Adipocyte (in vitro differentiated cells): ENCODE data around the gene TSBP1.
"Not testable (repeated sequence)": the region's sequence is repeated elsewhere in the genome, so short reads cannot be mapped to it uniquely, and the experiment has no call there.

ENCODE experiments used
- DNase-seq: peaks from one replicate; pipeline ENCODE4 v3.0.0-alpha.2; 2015; ENCODE audit warnings: low read depth
- H3K27me3 ChIP-seq: replicated peaks from 2 replicates; pipeline ENCODE4 v1.7.0; 2013; ENCODE audit warnings: mild to moderate bottlenecking, low read length, moderate library complexity; ENCODE audit not compliant: control insufficient read depth, insufficient read depth
- H3K36me3 ChIP-seq: 2 replicates; pipeline ENCODE4 v1.7.0; 2013; ENCODE audit warnings: low read length, mild to moderate bottlenecking, moderate library complexity; ENCODE audit not compliant: control insufficient read depth, insufficient read depth, severe bottlenecking
- H3K4me1 ChIP-seq: 2 replicates; pipeline ENCODE4 v1.7.0; 2013; ENCODE audit warnings: mild to moderate bottlenecking, low read length, moderate library complexity; ENCODE audit not compliant: control insufficient read depth, insufficient read depth
- H3K4me3 ChIP-seq: 2 replicates; pipeline ENCODE4 v1.7.0; 2013; ENCODE audit warnings: mild to moderate bottlenecking, low read length, moderate library complexity
- H3K9ac ChIP-seq: 2 replicates; pipeline ENCODE4 v1.7.0; 2013; ENCODE audit warnings: mild to moderate bottlenecking, low read length, moderate library complexity
- H3K9me3 ChIP-seq: 2 replicates; pipeline ENCODE4 v1.7.0; 2013; ENCODE audit warnings: mild to moderate bottlenecking, low read length, moderate library complexity; ENCODE audit not compliant: control insufficient read depth

TSBP1 gene

DNA sequence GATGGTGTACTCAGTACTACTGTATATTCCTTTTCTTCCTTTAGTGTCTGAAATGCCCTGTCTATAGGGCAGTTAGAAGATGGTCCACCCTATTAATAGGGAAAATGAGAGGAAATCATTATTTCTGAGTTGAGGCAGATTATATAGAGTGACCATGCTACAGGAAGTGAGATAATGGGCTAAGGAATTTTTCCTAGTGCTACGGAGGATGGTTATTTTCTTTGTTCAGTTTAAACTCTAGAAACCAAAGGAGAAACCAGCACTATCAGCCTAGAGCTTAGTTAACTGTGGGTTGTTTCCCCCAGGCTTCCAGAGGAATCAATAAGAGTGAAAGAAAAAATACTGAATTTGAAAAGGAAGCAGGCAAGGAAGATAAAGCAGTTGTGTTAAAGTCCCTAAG is 474 bp downstream of the TSBP1 start:
- Histone ChIP-seq H3K4me3 (no peak overlapping the region), H3K4me1 (no peaks in the 10 kb centered on the region), H3K36me3 (no peaks in the 10 kb centered on the region), H3K9me3 (no peaks in the 10 kb centered on the region), H3K27me3 (no peaks in the 10 kb centered on the region), H3K9ac (no peak overlapping the region)
- no peak for DNase-seq

DNA sequence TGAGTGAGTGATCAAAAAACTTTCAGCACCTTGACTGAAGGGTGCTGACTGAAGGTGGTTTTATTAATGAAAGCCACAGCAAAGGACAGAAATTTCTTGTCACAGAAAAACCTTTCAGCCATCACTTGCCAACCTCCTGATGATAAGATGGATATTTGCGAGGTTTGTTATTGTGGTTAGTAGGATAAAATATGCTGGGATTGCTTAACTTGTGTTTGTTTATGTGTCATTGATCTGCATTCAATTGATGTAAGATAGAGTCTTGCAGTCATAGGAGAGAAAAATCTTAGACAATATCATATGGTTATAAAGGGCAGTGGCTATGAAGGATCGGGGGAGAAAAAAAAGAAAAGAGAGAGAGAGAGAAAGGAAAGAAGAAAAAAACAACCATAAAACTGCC is 1.2 kb downstream of the TSBP1 start:
- Histone ChIP-seq H3K4me3 (no peak overlapping the region), H3K9me3 (no peaks in the 10 kb centered on the region), H3K36me3 (no peaks in the 10 kb centered on the region), H3K27me3 (no peaks in the 10 kb centered on the region), H3K4me1 (no peaks in the 10 kb centered on the region), H3K9ac (no peak overlapping the region)
- DNase-seq = no peak

DNA sequence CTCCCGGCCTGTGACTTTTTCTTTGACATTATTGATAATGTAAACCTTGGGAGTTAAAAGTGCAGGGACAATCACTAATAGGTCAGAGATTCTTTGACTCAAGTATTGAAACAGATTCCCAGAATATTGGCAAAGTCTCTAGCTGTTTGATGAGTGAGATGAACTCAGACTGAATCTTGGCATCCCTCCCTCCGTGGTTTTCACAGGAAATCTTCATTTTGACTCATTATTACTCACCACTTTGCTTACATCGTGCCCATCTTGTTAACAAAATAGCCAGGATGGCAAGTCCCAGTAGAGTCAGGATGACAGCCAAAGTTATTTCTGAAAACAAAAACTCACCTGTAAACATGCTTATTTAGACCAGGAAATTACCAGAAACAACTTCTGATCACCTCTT is 2.0 kb downstream of the TSBP1 start:
- H3K4me1 ChIP-seq = no peaks in the 10 kb centered on the region
- H3K4me3 ChIP-seq = no peak overlapping the region
- H3K27me3 ChIP-seq = no peaks in the 10 kb centered on the region
- DNase-seq = peak; percentile 22
- H3K9me3 ChIP-seq = no peaks in the 10 kb centered on the region
- H3K9ac ChIP-seq = no peak overlapping the region
- no peaks in the 10 kb centered on the region for H3K36me3 ChIP-seq

DNA sequence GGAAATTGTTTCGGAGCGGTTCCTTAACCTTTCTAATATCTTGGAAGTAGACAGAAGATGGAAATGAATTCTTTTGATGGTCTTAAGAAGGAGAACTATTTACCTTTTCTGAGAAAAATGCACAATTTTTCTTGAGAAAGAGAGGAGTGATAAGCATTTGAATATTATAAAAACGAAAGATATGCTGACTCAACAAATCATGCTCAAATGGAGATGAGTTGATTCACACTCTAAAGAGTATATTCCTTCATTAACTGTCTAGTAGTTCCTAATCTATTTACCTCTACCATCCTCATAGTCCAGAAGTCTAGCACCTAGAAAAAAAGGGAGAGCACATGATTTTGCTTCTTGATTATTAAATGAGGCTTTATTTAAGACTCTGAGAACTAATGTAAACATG is 4.1 kb downstream of the TSBP1 start:
- H3K9ac ChIP-seq = no peak overlapping the region
- no peaks in the 10 kb centered on the region for H3K36me3 ChIP-seq
- H3K4me1 ChIP-seq = no peaks in the 10 kb centered on the region
- no peak overlapping the region for H3K4me3 ChIP-seq
- H3K27me3 ChIP-seq = no peaks in the 10 kb centered on the region
- H3K9me3 ChIP-seq = no peaks in the 10 kb centered on the region
- no peak for DNase-seq

DNA sequence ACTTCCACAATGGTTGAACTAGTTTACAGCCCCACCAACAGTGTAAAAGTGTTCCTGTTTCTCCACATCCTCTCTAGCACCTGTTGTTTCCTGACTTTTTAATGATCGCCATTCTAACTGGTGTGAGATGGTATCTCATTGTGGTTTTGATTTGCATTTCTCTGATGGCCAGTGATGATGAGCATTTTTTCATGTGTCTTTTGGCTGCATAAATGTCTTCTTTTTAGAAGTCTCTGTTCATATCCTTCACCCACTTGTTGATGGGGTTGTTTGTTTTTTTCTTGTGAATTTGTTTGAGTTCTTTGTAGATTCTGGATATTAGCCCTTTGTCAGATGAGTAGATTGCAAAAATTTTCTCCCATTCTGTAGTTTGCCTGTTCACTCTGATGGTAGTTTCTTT is 12.5 kb downstream of the TSBP1 start:
- H3K36me3 ChIP-seq, H3K4me3 ChIP-seq, H3K9me3 ChIP-seq, H3K9ac ChIP-seq, DNase-seq, H3K4me1 ChIP-seq, H3K27me3 ChIP-seq: not testable (repeated sequence)

DNA sequence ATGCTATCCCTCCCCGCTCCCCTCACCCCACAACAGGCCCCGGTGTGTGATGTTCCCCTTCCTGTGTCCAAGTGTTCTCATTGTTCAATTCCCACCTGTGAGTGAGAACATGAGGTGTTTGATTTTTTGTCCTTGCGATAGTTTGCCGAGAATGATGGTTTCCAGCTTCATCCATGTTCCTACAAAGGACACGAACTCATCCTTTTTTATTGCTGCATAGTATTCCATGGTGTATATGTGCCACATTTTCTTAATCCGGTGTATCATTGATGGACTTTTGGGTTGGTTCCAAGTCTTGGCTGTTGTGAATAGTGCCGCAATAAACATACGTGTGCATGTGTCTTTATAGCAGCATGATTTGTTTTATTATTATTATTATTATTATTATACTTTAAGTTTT is 13.2 kb downstream of the TSBP1 start:
- H3K27me3 ChIP-seq, H3K4me1 ChIP-seq, H3K4me3 ChIP-seq, H3K9me3 ChIP-seq, H3K9ac ChIP-seq, H3K36me3 ChIP-seq, DNase-seq: not testable (repeated sequence)

DNA sequence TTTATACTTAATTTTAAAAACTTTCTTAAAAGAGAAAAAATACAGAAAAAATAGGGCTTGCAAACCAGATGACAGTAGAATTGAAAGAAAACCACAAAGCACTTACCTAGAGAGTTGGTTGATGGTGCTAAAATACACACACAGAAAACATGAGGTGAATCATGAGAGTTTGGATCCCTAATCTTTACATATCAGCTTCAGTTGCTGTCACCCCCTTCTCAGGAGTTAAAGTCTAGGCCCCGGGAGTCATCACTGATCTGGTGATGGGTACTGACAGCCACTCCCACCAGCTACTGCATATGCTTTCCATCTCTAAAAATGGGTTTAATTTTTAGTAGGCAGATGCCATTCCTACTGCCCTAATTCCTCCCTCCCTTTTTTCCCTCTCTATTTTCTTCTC is 16.7 kb downstream of the TSBP1 start:
- Histone ChIP-seq H3K9me3 (no peaks in the 10 kb centered on the region), H3K4me3 (no peak overlapping the region), H3K36me3 (no peaks in the 10 kb centered on the region), H3K27me3 (no peaks in the 10 kb centered on the region), H3K9ac (no peak overlapping the region), H3K4me1 (peaks cover 13% of the 10 kb centered on the region)
- no peak for DNase-seq

DNA sequence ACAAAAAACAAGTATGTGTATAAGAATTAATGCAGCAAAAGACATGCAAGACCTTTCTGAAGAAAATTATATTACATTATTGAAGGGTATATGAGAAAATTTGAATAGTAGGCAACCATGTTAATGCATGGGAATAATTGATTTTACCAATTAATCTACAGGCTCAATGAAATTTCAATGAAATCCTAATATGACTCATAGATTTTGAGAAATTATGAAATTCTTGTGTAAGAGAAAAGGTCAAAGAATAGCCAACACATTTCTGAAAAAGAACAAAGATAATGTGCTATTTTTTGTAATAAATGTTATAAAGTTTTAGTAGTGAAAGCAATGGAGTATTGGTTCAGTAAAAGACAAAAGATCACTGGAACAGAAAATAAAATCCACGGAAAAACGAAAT is 18.4 kb downstream of the TSBP1 start:
- no peaks in the 10 kb centered on the region for H3K36me3 ChIP-seq
- H3K27me3 ChIP-seq = no peaks in the 10 kb centered on the region
- peaks cover 13% of the 10 kb centered on the region for H3K4me1 ChIP-seq
- H3K4me3 ChIP-seq = no peak overlapping the region
- no peaks in the 10 kb centered on the region for H3K9me3 ChIP-seq
- DNase-seq = no peak
- no peak overlapping the region for H3K9ac ChIP-seq

DNA sequence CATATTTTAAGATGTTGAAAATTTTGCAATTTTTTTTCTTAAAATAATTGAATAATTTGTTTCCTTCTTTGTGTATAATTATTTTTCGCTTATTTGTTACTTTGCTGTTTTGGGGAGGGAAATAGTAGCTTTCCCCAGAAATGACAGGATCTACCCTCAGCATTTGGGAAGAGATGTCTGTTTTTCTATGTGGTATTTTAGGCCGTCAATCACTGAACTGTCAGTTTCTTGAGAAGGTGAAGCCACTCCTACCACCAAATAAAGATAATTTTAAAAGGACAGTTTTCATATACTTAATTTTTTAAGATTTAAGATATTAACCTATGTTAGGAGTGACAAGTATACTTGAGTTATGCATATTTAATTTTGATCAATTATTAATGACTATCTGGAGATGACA is 31.5 kb downstream of the TSBP1 start:
- Histone ChIP-seq H3K9ac (no peak overlapping the region), H3K4me3 (no peak overlapping the region), H3K36me3 (no peaks in the 10 kb centered on the region), H3K4me1 (peaks cover 10% of the 10 kb centered on the region), H3K27me3 (no peaks in the 10 kb centered on the region), H3K9me3 (no peaks in the 10 kb centered on the region)
- no peak for DNase-seq

DNA sequence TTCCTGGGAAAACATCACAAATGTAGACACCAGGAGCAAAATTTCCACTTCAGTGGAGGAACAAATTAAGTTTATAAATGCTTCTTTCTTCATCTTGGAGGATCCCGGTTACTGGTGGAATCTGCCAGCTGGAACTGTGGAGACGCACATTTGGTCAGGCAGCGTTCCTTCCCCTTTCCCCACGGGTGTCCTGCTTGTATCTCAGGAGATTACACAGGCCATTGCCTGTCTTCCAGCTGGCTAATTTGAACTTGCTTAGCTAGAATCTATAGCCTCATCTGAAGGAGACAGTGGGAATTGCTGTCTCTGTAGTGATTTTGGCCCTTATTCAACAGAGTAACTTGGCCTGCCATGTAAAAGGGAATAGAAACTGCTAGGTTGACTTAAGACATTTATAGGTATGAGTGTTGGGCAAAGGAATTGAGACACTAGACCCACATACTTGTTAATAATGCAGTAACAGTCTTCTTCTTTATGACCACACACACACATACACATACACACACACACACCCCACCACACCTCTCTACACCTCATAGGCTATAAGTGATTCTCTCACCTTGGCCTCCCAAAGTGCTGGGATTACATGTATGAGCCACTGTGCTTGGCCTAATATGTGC is 34.4 kb downstream of the TSBP1 start:
- H3K4me3 ChIP-seq = no peak overlapping the region

DNA sequence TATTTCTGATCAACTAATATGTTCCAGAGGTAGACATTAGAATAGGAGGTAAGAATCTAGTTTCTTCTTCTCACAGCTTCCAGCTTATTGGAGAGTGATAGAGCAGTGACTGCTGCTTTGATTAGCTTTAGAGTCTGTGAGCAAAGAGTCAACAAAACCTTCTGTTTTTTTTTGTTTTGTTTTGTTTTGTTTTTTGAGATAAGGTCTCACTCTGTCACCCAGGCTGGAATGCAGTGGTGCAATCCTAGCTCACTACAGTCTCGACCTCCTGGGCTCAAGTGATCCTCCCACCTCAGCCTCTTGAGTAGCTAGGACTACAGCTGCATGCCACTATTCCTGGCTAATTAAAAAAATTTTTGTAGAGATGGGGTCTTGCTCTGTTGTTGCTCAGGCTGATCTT is 39.3 kb downstream of the TSBP1 start:
- Histone ChIP-seq H3K27me3 (no peaks in the 10 kb centered on the region), H3K9ac (no peak overlapping the region), H3K4me3 (no peak overlapping the region), H3K36me3 (no peaks in the 10 kb centered on the region), H3K4me1 (peaks cover 9% of the 10 kb centered on the region), H3K9me3 (no peaks in the 10 kb centered on the region)
- no peak for DNase-seq

More for the DNA sequence above, 34.4 kb downstream of the TSBP1 start:
- Histone ChIP-seq H3K36me3 (no peaks in the 10 kb centered on the region), H3K9ac (no peak overlapping the region), H3K9me3 (no peaks in the 10 kb centered on the region), H3K27me3 (no peaks in the 10 kb centered on the region), H3K4me1 (peaks cover 10% of the 10 kb centered on the region)
- no peak for DNase-seq

DNA sequence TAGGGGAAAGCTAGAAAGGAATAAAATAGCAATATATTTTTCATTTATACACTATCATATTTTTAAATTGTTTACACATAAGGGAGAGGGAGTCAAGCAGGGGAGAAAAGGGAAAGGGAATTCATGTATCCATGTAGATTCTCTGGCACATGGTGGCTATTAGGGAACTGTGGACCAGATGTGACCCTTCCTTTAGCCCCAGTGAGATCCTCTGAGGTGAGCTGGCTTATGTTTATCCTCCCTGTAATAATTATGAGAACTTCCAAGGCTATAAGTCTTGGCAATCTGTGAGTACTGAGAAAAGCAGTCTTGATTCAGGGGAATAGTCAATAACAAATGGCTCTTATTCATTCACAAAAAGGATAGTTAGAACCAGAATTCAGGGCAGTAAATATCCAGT is 42.6 kb downstream of the TSBP1 start:
- Histone ChIP-seq H3K9ac (no peak overlapping the region), H3K36me3 (no peaks in the 10 kb centered on the region), H3K4me3 (no peak overlapping the region), H3K27me3 (no peaks in the 10 kb centered on the region), H3K9me3 (no peaks in the 10 kb centered on the region), H3K4me1 (no peaks in the 10 kb centered on the region)
- DNase-seq = no peak
